Central memory CD4-positive, alpha-beta T cell (primary cell): ENCODE results near the gene RUFY4.

Experiments
- DNase-seq: peaks from one replicate; pipeline ENCODE4 v3.0.0; 2022

RUFY4 gene

DNA sequence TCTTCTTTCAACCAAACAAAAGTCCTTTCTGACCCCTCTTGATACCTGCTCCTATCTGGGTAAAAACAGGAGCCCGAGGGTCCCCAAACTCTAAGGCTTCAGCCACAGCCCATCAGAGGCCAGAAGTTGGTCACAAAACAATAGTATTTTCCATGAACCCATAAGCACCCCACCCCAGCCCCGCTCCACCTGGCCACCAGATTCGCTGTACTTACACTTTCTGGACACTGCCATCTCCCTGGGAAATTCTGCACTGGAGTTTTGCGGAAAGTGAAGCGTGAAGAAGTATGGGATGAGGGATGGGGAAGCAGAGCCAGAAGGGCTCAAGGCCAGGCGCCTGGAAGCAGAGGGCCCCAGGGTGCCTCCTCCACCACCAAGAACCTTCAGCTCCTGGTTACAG lies 5.2 kb upstream of the RUFY4 start:
- DNase-seq = no peak

- DNase-seq = no peak
These were observed 3.6 kb upstream of the RUFY4 start for GRCh38 chr2:218065239-218066006.

DNA sequence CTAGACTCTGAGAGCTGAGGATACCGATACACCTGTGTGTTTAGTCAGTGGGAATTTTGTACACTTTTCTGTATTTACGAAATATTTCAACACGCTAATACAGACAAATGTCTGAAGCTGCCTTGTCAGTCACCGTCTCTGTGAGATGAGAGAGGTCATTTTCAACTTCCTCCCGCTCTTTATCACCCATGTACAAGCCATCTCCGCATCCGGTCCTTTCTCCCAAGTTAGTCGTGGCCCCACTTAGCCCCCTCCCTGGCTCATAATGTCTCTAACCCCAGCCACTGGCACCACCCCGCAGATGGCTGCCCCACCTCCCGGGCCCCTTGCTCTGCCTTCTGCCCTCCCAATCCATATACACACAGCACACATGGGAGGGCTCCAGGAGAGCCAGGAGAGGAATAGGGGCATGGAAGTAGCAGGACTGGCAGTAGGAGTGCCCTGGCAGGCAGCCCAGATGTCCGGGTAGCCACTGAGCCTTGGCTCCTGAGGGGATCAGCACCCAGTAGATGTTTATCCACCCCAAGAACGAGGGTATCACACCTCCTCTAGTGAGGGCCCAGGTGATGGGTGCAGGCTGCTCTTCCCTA lies 2.0 kb upstream of the RUFY4 start:
- no peak for DNase-seq

DNA sequence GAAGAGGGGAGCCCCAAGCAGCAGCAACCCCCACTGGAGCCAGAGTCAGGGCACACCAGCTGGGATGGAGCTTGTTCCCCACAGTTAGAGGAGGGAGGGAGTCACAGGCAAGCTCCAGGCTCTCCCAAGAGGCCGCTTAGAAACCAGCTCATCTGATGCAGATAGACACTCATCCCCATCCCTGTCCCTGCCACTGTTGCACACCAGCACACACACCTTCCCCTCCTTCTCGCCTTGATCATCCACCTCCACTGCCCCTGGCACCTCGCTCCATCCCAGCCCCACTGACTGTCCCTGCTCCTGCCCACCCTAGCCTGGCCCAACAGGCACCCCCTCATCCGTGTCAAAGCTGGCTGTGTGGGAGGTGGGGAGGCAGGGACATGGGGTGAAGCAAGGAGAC lies 1.5 kb upstream of the RUFY4 start:
- no peak for DNase-seq

GRCh38 chr2:218069606-218070300 lies 700 bp downstream of the RUFY4 start:
- no peak for DNase-seq

GRCh38 chr2:218070587-218070986 lies 1.5 kb downstream of the RUFY4 start:
- DNase-seq = no peak

DNA sequence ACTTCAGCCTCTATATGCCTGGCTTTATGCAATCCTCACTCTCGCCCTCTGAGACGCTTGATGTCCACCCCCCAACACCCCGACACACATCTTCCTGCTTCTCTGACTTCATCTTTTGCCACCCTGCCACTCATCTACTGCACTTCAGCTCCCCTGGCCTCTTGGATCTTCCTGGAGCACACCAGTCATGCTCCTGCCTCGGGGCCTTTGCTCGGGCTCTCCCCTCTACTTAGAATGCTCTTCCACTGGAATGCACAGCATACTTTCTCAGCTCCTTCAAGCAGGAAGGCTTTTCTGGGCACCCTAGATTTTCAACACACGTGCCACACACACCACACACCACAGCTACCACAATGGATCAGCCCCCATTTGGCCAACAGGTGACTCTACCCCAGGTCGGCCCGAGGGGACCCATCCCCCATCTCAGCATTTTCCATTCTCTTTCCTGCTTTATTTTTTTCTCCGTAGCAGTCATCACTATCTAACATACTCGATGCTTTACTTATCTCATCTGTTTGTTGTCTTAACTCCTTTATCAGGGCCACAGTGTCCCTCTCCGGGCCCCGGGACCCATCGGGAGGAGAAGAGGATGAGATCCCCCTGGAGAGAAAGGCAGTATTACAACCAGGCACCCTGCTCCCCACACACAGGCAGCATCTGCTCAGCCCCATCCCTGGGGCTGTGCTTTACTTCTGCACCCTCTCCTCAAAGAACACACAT lies 2.3 kb downstream of the RUFY4 start:
- no peak for DNase-seq

- DNase-seq = no peak
These were observed 2.9 kb downstream of the RUFY4 start for GRCh38 chr2:218072002-218072401.

DNA sequence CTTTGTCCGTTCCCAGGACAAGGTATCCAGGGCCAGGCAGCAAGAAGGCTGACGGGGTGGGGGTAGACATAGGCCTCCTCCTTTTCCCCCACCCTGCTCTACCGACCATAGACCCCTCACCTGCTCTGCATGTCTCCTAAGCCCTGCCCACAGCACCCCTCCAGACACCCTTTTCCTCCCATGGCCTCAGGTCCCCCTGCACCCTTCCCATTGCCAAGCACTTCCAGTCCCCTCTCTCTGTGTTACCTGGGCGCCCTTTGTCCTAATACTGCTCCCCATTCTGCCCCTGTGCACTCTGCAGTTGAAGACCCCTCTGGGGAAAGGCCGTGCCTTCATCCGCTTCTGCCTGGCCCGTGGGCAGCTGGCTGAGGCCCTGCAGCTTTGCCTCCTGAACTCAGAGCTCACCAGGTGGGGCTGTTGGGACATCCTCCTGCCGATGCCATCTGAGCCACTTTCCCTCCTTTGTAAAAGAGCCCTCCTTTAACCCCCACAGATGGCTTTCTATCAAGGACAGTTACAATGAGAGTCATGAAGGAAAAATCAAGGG lies 3.5 kb downstream of the RUFY4 start:
- no peak for DNase-seq

DNA sequence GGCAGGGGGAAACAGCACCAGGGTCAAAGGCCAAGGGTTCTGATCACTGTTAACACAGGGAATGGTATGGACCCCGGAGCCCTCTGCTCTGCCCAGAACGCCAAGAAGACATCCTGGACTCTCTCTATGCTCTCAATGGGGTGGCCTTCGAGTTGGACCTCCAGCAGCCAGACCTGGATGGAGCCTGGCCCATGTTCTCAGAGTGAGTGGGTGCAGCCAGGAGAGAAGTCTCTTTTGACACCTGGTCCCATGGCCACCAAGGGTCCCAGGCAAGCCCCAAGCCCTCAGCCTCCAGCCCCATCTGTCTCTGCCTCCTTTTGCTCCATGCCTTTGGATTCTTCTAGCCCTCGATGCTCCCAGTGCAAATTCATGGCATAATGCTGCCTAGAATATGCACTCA lies 4.1 kb downstream of the RUFY4 start:
- no peak for DNase-seq

DNA sequence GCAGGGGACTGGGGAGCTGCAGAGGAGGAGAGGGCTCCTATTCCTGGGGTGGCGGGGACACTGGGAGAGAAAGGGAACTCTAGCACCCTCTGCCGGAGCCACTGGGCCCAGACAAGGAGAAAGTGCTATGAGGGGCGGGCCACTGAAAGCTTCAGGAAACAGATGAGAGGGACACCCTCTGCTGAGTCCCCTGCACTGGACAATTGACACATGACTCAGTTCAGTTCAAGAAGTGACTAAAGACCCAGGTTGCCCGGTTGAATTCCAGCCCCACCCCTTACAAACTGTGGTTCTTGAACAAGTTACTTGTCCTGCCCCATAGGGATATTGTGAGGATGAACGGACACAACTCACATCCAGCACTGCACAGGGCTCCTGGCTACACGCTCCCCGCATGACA lies 5.0 kb downstream of the RUFY4 start:
- no peak for DNase-seq

GRCh38 chr2:218075975-218076811 lies 7.1 kb downstream of the RUFY4 start:
- no peak for DNase-seq

GRCh38 chr2:218077464-218078216 lies 8.6 kb downstream of the RUFY4 start:
- DNase-seq = no peak

DNA sequence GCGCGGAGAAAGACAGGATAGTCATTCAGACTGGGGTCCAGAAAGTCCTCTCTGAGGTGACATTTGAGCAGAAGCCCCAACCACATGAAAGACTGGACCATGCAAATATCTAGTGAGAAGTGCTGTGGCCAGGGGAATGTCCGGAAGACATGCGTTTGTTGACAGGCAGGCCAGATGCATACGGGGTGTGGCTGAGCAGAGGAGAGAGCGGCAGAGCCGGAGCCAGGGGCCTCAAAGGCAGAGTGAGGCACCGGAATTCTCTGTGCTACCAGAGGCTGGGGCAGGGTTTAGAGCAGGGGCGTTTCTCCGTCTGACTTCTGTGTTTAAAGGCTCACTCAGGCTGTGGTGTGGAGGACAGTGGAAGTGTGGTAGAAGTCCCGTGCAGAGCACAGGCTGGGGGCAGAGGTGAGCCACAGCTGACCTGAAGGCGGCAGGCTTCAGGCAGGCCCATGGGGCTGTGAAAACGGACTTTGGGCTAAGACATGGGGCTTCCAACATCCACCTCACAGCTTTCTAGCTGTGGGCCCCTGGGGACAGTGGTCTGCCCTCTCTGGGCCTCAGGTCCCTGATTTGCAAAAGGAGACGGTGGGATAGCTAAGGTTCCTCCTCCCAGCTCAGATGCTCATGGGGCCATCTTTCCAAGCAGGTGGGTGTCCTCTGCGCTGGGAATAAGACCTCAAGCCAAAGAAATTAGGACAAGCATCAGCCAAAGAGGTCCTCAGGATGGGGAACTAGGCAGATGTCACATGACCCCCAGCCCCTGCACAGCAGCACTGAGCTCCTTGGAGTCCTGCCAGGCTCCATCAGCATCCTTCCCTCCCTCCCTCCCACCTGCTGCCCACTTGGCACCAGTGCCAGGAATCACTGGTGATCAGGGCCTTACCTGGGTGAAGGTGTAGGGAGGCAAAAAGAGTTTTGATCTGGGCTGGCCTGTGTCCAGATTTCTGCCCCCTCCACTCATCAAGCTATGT lies 11.2 kb downstream of the RUFY4 start:
- no peak for DNase-seq

DNA sequence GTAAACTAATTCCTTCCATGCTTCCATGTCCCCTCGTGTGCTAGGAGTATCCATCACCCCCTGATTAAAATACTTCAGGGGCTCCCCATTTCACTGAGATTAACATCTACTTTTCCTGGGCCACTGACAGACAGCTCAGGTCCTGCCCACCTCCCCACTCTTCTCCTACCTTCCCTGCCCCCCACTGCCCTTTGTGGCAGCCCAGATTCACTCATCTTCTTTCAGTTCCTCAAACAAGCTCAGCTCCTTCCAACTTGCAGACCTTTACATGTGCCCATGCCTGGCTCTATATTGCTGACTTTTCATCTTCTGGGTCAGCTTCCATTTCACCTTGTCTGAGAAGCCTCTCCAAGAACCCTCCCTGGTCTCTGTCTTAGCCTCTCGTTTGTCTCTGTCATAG lies 12.0 kb downstream of the RUFY4 start:
- DNase-seq = no peak

DNA sequence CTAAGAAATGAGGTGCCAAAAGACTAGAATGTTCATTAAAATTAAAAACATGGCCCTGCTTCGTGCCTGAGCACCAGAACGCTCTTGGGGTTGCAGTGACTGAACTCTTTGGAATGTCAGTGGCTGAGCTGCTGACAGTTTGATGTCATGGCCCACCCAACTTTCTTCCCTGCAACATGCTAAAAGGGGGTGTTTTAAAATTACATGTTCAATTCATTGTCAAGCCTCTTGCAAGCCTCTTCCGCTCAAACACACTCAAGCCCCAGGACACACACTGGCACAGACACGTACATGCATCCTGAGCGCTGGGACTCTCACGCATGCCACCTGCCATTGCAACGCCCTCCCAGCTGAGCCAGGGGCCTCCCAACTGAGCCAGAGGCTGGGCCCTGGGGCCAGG lies 12.6 kb downstream of the RUFY4 start:
- no peak for DNase-seq

DNA sequence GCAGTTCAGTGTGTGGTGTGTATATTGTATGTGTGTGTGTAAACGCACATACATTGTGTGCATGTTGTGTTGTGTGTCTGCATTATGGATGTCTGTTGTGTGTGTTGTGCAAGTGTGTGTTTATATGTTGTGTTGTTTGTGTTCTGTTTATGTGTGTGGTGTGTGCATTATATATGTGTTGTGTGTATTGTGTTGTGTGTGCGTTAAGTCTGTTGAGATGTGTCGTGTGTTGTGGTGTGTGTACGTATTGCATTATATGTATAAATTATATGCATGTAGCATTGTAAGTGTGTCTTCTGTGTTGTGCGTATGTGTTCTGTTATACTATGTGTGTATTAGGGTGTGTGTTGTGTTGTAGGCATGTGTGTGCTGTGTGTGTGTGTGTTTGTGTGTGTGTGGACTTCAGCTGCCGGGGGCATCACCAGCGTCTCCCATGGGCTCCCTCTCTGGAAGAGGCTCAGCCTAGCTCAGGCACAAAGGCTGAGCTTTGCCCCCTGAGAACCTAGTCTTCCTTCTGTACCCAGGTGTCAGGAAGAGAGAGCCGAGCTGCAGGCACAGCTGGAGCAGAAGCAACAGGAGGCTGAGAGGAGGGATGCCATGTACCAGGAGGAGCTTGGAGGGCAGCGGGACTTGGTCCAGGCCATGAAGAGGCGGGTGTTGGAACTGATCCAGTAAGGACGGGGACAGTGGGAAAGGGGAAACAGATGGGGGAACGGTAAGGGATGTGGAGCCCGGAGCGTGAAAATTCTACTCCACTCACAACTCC lies 13.7 kb downstream of the RUFY4 start:
- DNase-seq = no peak

- DNase-seq = no peak
These were observed 14.3 kb downstream of the RUFY4 start for GRCh38 chr2:218083352-218083676.

DNA sequence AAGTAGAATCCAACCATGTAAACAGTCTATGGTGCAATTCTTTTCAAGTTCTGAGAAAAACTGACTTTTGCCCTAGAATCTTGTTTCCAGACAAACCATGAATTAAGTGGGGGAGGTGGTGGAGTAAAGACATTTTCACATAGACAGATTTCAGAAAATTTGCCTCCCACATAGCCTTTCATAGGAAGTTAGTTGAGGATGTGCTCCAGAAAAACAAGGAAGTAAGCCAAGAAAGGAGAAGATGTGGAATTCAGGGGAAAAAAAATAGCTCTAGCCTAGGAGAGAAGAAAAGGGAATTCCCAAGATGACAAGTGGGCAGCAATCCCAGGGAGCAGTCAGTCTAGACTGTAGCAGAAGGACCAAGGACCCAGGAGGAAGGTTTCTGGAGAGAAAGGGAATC lies 17.4 kb downstream of the RUFY4 start:
- no peak for DNase-seq

- no peak for DNase-seq
These were observed 20.2 kb downstream of the RUFY4 start for GRCh38 chr2:218089259-218089658.
